GM12892 (cell line): Measurements from ENCODE around the gene NOVA2.

ENCODE experiments used
- POLR2A ChIP-seq: IDR thresholded peaks from 2 replicates; pipeline ENCODE4 v1.6.1; 2011; ENCODE audit warnings: low read depth, low read length, control low read depth
- POLR2AphosphoS5 ChIP-seq: IDR thresholded peaks from 2 replicates; pipeline ENCODE4 v1.6.1; 2011; ENCODE audit warnings: low read depth, low read length, control low read depth

- TF ChIP-seq POLR2A (no peak), POLR2AphosphoS5 (no peak)
Observed at GRCh38 chr19:45958769-45959516, 14.7 kb downstream of the NOVA2 start.
